ENCODE measurements around the gene MAB21L3. TPM values are rescaled to one million over a fixed set of nuclear protein-coding genes. Genes with fewer than 3 reads are reported as not detected.
A peak's percentile ranks its signal among the peaks of the same experiment; 100 is the strongest.

Gene MAB21L3
- total RNA-seq, 6 experiments from 2014 or later = 0.09 to 7.2 (median 1.1) TPM

GRCh38 chr1:116087628-116088027 lies 23.6 kb upstream of the MAB21L3 start:
- H3K4me3 ChIP-seq = no peak overlapping the region
- H3K36me3 ChIP-seq = no peaks in the 10 kb centered on the region
- H3K4me1 ChIP-seq = no peaks in the 10 kb centered on the region
- H3K9me3 ChIP-seq = peaks cover 0 to 7% (median 0%) of the 10 kb centered on the region in 4 donors
- TF ChIP-seq POLR2A (IDR thresholded peaks at IDR 0.05) = no peak
- TF ChIP-seq, protein P1, sequence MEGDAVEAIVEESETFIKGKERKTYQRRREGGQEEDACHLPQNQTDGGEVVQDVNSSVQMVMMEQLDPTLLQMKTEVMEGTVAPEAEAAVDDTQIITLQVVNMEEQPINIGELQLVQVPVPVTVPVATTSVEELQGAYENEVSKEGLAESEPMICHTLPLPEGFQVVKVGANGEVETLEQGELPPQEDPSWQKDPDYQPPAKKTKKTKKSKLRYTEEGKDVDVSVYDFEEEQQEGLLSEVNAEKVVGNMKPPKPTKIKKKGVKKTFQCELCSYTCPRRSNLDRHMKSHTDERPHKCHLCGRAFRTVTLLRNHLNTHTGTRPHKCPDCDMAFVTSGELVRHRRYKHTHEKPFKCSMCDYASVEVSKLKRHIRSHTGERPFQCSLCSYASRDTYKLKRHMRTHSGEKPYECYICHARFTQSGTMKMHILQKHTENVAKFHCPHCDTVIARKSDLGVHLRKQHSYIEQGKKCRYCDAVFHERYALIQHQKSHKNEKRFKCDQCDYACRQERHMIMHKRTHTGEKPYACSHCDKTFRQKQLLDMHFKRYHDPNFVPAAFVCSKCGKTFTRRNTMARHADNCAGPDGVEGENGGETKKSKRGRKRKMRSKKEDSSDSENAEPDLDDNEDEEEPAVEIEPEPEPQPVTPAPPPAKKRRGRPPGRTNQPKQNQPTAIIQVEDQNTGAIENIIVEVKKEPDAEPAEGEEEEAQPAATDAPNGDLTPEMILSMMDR (IDR thresholded peaks at IDR 0.05) = no peak
- no peak for ATAC-seq
- H3K27ac ChIP-seq = no peak overlapping the region
- H3K27me3 ChIP-seq = no peaks in the 10 kb centered on the region
- DNase-seq = no peak
- intact Hi-C loops (cut with DNase I) = no loop called here

- ATAC-seq (no peak), DNase-seq (no peak)
- 75% methylated on average over 1 of the region's 1 CpG for WGBS (ENCODE audit: insufficient coverage, low coverage, low lambda C conversion rate, missing lambda C conversion rate)
- no peak overlapping the region for H3K27ac ChIP-seq
- no peaks in the 10 kb centered on the region for H3K36me3 ChIP-seq
- no peak overlapping the region for H3K4me3 ChIP-seq
- H3K27me3 ChIP-seq = no peaks in the 10 kb centered on the region
- no peaks in the 10 kb centered on the region for H3K4me1 ChIP-seq
- TF ChIP-seq, protein P1 (IDR thresholded peaks at IDR 0.05) = no peak
- intact Hi-C loops (cut with DNase I) = no loop called here
- peaks cover 0 to 7% (median 0%) of the 10 kb centered on the region in 4 donors for H3K9me3 ChIP-seq
Measured at GRCh38 chr1:116089870-116090269, 21.3 kb upstream of the MAB21L3 start.

- H3K36me3 ChIP-seq = no peaks in the 10 kb centered on the region
- no peak overlapping the region for H3K27ac ChIP-seq
- 47% methylated on average over 1 of the region's 1 CpG for WGBS (ENCODE audit: insufficient coverage, low coverage, low lambda C conversion rate, missing lambda C conversion rate)
- no peak for TF ChIP-seq POLR2A (IDR thresholded peaks at IDR 0.05)
- TF ChIP-seq, protein P1 (IDR thresholded peaks at IDR 0.05) = no peak
- H3K9me3 ChIP-seq = peaks cover 0 to 7% (median 0%) of the 10 kb centered on the region in 4 donors
- H3K27me3 ChIP-seq = no peaks in the 10 kb centered on the region
- intact Hi-C loops (cut with DNase I) = no loop called here
- H3K4me3 ChIP-seq = no peak overlapping the region
- DNase-seq (no peak), ATAC-seq (peak in 2 of 4 donors; percentile 19 to 92)
- H3K4me1 ChIP-seq = no peaks in the 10 kb centered on the region
Measured at GRCh38 chr1:116091083-116091482, 20.1 kb upstream of the MAB21L3 start.

GRCh38 chr1:116092752-116093489 lies 18.3 kb upstream of the MAB21L3 start:
- WGBS (ENCODE audit: insufficient coverage, low coverage, low lambda C conversion rate, missing lambda C conversion rate) = 67% methylated on average over 3 of the region's 3 CpGs
- H3K36me3 ChIP-seq = no peaks in the 10 kb centered on the region
- no peak overlapping the region for H3K27ac ChIP-seq
- ATAC-seq (no peak), DNase-seq (no peak)
- peaks cover 0 to 7% (median 0%) of the 10 kb centered on the region in 4 donors for H3K9me3 ChIP-seq
- no peaks in the 10 kb centered on the region for H3K27me3 ChIP-seq
- H3K4me1 ChIP-seq = no peaks in the 10 kb centered on the region
- intact Hi-C loops (cut with DNase I) = no loop called here
- TF ChIP-seq POLR2A (IDR thresholded peaks at IDR 0.05) = no peak
- TF ChIP-seq, protein P1 (IDR thresholded peaks at IDR 0.05) = no peak
- H3K4me3 ChIP-seq = no peak overlapping the region
